Mesendoderm (in vitro differentiated cells): ENCODE results near the gene GAA.
"Not testable (repeated sequence)": the region's sequence is repeated elsewhere in the genome, so short reads cannot be mapped to it uniquely, and the experiment has no call there.

Experiments
- DNase-seq: peaks from one replicate; pipeline ENCODE4 v3.0.0; 2013
- H2AK5ac ChIP-seq: 2 replicates; pipeline ENCODE4 v1.6.1; 2013; ENCODE audit warnings: low read length, inconsistent platforms
- H2BK120ac ChIP-seq: 2 replicates; pipeline ENCODE4 v1.6.1; 2013; ENCODE audit warnings: low read depth, mild to moderate bottlenecking, low read length, moderate library complexity, mixed read lengths
- H2BK15ac ChIP-seq: replicated peaks from 2 replicates; pipeline ENCODE4 v1.6.1; 2013; ENCODE audit warnings: low read depth, mild to moderate bottlenecking, moderate library complexity
- H2BK5ac ChIP-seq: 2 replicates; pipeline ENCODE4 v1.6.1; 2013; ENCODE audit warnings: low read length, inconsistent platforms
- H3K18ac ChIP-seq: 2 replicates; pipeline ENCODE4 v1.6.1; 2013; ENCODE audit warnings: mild to moderate bottlenecking, low read length, mixed read lengths
- H3K23ac ChIP-seq: one replicate; pipeline ENCODE4 v1.6.1; 2013; ENCODE audit warnings: low read length
- H3K27ac ChIP-seq: 2 replicates; pipeline ENCODE4 v1.5.1; 2013; ENCODE audit warnings: low read depth, mild to moderate bottlenecking, inconsistent platforms, low read length, moderate library complexity
- H3K27me3 ChIP-seq: 2 replicates; pipeline ENCODE4 v1.6.1; 2013; ENCODE audit warnings: low read length, control low read depth, mild to moderate bottlenecking, inconsistent platforms; ENCODE audit not compliant: insufficient read depth, poor library complexity
- H3K36me3 ChIP-seq: 2 replicates; pipeline ENCODE4 v1.6.1; 2013; ENCODE audit warnings: low read length, inconsistent platforms; ENCODE audit not compliant: control insufficient read depth, insufficient read depth
- H3K4ac ChIP-seq: one replicate; pipeline ENCODE4 v1.6.1; 2013; ENCODE audit warnings: low read depth, mild to moderate bottlenecking, low read length, moderate library complexity
- H3K4me1 ChIP-seq: 2 replicates; pipeline ENCODE4 v1.6.1; 2013; ENCODE audit warnings: low read depth, low read length, inconsistent platforms; ENCODE audit not compliant: control insufficient read depth
- H3K4me2 ChIP-seq: 2 replicates; pipeline ENCODE4 v1.6.1; 2013; ENCODE audit warnings: low read length
- H3K4me3 ChIP-seq: 2 replicates; pipeline ENCODE4 v1.5.1; 2013; ENCODE audit warnings: mild to moderate bottlenecking, low read length
- H3K56ac ChIP-seq: one replicate; pipeline ENCODE4 v1.6.1; 2013; ENCODE audit warnings: low read length
- H3K79me1 ChIP-seq: 2 replicates; pipeline ENCODE4 v1.6.1; 2013; ENCODE audit warnings: low read length, inconsistent platforms
- H3K79me2 ChIP-seq: 2 replicates; pipeline ENCODE4 v1.6.1; 2013; ENCODE audit warnings: mild to moderate bottlenecking, low read length; ENCODE audit not compliant: control insufficient read depth, insufficient read depth
- H3K9ac ChIP-seq: 2 replicates; pipeline ENCODE4 v1.6.1; 2013; ENCODE audit warnings: low read length, inconsistent platforms
- H4K5ac ChIP-seq: one replicate; pipeline ENCODE4 v1.6.1; 2013; ENCODE audit warnings: low read length
- H4K8ac ChIP-seq: one replicate; pipeline ENCODE4 v1.6.1; 2013; ENCODE audit warnings: low read depth, mild to moderate bottlenecking, control low read depth, low read length, moderate library complexity
- WGBS: extraction: QIAGEN DNeasy Blood & Tissue Kit; methylation state at CpG from one replicate; pipeline ENCODE4 v1.1.7; 2013; ENCODE audit warnings: low lambda C conversion rate, missing lambda C conversion rate; ENCODE audit not compliant: insufficient coverage; ENCODE audit errors: extremely low coverage; 5-methylcytosine and 5-hydroxymethylcytosine counted together

GAA gene

GRCh38 chr17:80152081-80152702 is 50.8 kb downstream of the GAA start:
- no peak overlapping the region for H4K5ac ChIP-seq
- no CpG with 5 or more reads among the region's 11 CpGs for WGBS
- H3K56ac ChIP-seq, result no peak overlapping the region
- H3K36me3 ChIP-seq, result no peaks in the 10 kb centered on the region
- H4K8ac ChIP-seq, result no peak overlapping the region
- no peak overlapping the region for H2AK5ac ChIP-seq
- H3K9ac ChIP-seq, result no peak overlapping the region
- H2BK15ac ChIP-seq, result no peak overlapping the region
- H3K27me3 ChIP-seq, result no peaks in the 10 kb centered on the region
- no peak overlapping the region for H3K4ac ChIP-seq
- no peak overlapping the region for H3K4me3 ChIP-seq
- peak; percentile 24 for DNase-seq
- peak overlapping the region; percentile 24 for H3K23ac ChIP-seq
- peaks cover 3% of the 10 kb centered on the region for H3K79me1 ChIP-seq
- H3K79me2 ChIP-seq, result peaks cover 5% of the 10 kb centered on the region
- H3K18ac ChIP-seq, result no peak overlapping the region
- no peak overlapping the region for H3K4me2 ChIP-seq
- no peak overlapping the region for H3K27ac ChIP-seq
- no peak overlapping the region for H2BK120ac ChIP-seq
- H2BK5ac ChIP-seq, result no peak overlapping the region
- H3K4me1 ChIP-seq, result no peaks in the 10 kb centered on the region

- Histone ChIP-seq H3K27me3 (no peaks in the 10 kb centered on the region), H3K27ac (no peak overlapping the region), H3K56ac (no peak overlapping the region), H3K9ac (no peak overlapping the region), H2AK5ac (no peak overlapping the region), H3K23ac (no peak overlapping the region), H3K4me3 (no peak overlapping the region), H2BK5ac (no peak overlapping the region), H3K4me1 (no peaks in the 10 kb centered on the region), H2BK15ac (no peak overlapping the region), H3K79me2 (peaks cover 3% of the 10 kb centered on the region), H3K36me3 (no peaks in the 10 kb centered on the region), H3K18ac (no peak overlapping the region), H4K8ac (no peak overlapping the region), H4K5ac (no peak overlapping the region), H3K4me2 (no peak overlapping the region), H2BK120ac (no peak overlapping the region), H3K79me1 (peaks cover 3% of the 10 kb centered on the region), H3K4ac (no peak overlapping the region)
- no CpG with 5 or more reads among the region's 3 CpGs for WGBS
- DNase-seq, result no peak
These were observed 51.6 kb downstream of the GAA start for GRCh38 chr17:80153004-80153403.

GRCh38 chr17:80154166-80154565 is 52.8 kb downstream of the GAA start:
- no peaks in the 10 kb centered on the region for H3K36me3 ChIP-seq
- H3K4me2 ChIP-seq, result no peak overlapping the region
- no peak for DNase-seq
- H3K23ac ChIP-seq, result no peak overlapping the region
- no peak overlapping the region for H3K18ac ChIP-seq
- H2AK5ac ChIP-seq, result no peak overlapping the region
- H3K4me3 ChIP-seq, result no peak overlapping the region
- H3K9ac ChIP-seq, result no peak overlapping the region
- H3K27ac ChIP-seq, result no peak overlapping the region
- H3K27me3 ChIP-seq, result no peaks in the 10 kb centered on the region
- H3K79me1 ChIP-seq, result no peaks in the 10 kb centered on the region
- no CpG with 5 or more reads among the region's 5 CpGs for WGBS
- no peak overlapping the region for H2BK15ac ChIP-seq
- H4K5ac ChIP-seq, result no peak overlapping the region
- H3K79me2 ChIP-seq, result no peaks in the 10 kb centered on the region
- H2BK5ac ChIP-seq, result no peak overlapping the region
- no peak overlapping the region for H3K56ac ChIP-seq
- no peak overlapping the region for H4K8ac ChIP-seq
- no peak overlapping the region for H3K4ac ChIP-seq
- H2BK120ac ChIP-seq, result no peak overlapping the region
- H3K4me1 ChIP-seq, result no peaks in the 10 kb centered on the region

- not testable (repeated sequence) for H3K79me1 ChIP-seq, H3K4me1 ChIP-seq, H4K5ac ChIP-seq, H2BK120ac ChIP-seq, H3K18ac ChIP-seq, H3K4me2 ChIP-seq, H3K56ac ChIP-seq, H3K4ac ChIP-seq, H2AK5ac ChIP-seq, H2BK5ac ChIP-seq, H2BK15ac ChIP-seq, H4K8ac ChIP-seq, H3K27me3 ChIP-seq, H3K4me3 ChIP-seq, H3K27ac ChIP-seq, H3K36me3 ChIP-seq, H3K23ac ChIP-seq, H3K9ac ChIP-seq, H3K79me2 ChIP-seq
- peak; percentile 61 for DNase-seq
- WGBS, result no CpG with 5 or more reads among the region's 2 CpGs
These were observed 54.2 kb downstream of the GAA start for GRCh38 chr17:80155600-80155999.

GRCh38 chr17:80158846-80159245 is 57.5 kb downstream of the GAA start:
- Histone ChIP-seq H4K5ac (no peak overlapping the region), H2BK120ac (no peak overlapping the region), H3K4me3 (no peak overlapping the region), H2BK5ac (no peak overlapping the region), H3K18ac (no peak overlapping the region), H3K9ac (no peak overlapping the region), H3K4me1 (peaks cover 7% of the 10 kb centered on the region), H3K4me2 (no peak overlapping the region), H3K27ac (no peak overlapping the region), H2BK15ac (no peak overlapping the region), H3K36me3 (no peaks in the 10 kb centered on the region), H3K23ac (no peak overlapping the region), H3K79me1 (no peaks in the 10 kb centered on the region), H3K4ac (no peak overlapping the region), H2AK5ac (no peak overlapping the region), H3K56ac (no peak overlapping the region), H3K27me3 (no peaks in the 10 kb centered on the region), H4K8ac (no peak overlapping the region), H3K79me2 (no peaks in the 10 kb centered on the region)
- no peak for DNase-seq
- no CpG with 5 or more reads among the region's 2 CpGs for WGBS

GRCh38 chr17:80160536-80160935 is 59.2 kb downstream of the GAA start:
- no CpG with 5 or more reads among the region's 3 CpGs for whole genome bisulfite sequencing
- no peak overlapping the region for H3K4me3 ChIP-seq
- no peak overlapping the region for H3K4me2 ChIP-seq
- no peaks in the 10 kb centered on the region for H3K36me3 ChIP-seq
- H2BK120ac ChIP-seq, result no peak overlapping the region
- H3K79me2 ChIP-seq, result no peaks in the 10 kb centered on the region
- H3K4me1 ChIP-seq, result peaks cover 7% of the 10 kb centered on the region
- no peak overlapping the region for H2BK15ac ChIP-seq
- peak overlapping the region; percentile 53 for H3K56ac ChIP-seq
- DNase-seq, result no peak
- H3K4ac ChIP-seq, result no peak overlapping the region
- H3K9ac ChIP-seq, result no peak overlapping the region
- H3K23ac ChIP-seq, result no peak overlapping the region
- no peak overlapping the region for H4K5ac ChIP-seq
- no peak overlapping the region for H2AK5ac ChIP-seq
- no peaks in the 10 kb centered on the region for H3K79me1 ChIP-seq
- H4K8ac ChIP-seq, result no peak overlapping the region
- H3K27ac ChIP-seq, result no peak overlapping the region
- no peak overlapping the region for H2BK5ac ChIP-seq
- H3K18ac ChIP-seq, result no peak overlapping the region
- H3K27me3 ChIP-seq, result no peaks in the 10 kb centered on the region
